Measurements from ENCODE around the gene OR14A16. TPM values are rescaled to one million over a fixed set of nuclear protein-coding genes. Genes with fewer than 3 reads are reported as not detected.

Gene OR14A16, protein sequence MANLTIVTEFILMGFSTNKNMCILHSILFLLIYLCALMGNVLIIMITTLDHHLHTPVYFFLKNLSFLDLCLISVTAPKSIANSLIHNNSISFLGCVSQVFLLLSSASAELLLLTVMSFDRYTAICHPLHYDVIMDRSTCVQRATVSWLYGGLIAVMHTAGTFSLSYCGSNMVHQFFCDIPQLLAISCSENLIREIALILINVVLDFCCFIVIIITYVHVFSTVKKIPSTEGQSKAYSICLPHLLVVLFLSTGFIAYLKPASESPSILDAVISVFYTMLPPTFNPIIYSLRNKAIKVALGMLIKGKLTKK
- total RNA-seq: not detected

DNA sequence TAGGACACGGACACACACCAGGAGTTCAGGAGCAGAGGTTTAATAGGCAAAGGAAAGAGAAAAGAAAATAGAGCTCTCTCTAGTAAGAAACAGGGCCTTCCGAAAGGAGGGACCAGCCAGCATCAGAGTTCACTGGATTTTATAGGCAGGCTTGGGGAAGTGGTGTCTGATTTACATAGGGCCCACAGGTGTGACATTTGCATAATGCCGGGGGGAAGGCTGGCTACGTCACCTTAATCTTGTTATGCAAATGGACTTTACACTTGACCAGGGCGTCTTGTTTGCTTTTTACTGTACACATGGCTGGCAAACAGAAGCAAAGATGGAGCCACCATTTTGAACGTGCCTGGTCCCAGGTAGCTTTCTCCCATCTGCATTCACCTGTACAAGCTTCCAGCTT, at the start of gene OR14A16:
TSS of gene OR14A16 (minus strand) at position 97 of the 400 bp plus-strand sequence. CDS start 8,390 bp downstream, outside the sequence.
- TF ChIP-seq POLR2A (IDR thresholded peaks at IDR 0.05): no peak
- no peak for TF ChIP-seq POLR2AphosphoS5 (IDR thresholded peaks at IDR 0.05)
- TF ChIP-seq, protein P1, sequence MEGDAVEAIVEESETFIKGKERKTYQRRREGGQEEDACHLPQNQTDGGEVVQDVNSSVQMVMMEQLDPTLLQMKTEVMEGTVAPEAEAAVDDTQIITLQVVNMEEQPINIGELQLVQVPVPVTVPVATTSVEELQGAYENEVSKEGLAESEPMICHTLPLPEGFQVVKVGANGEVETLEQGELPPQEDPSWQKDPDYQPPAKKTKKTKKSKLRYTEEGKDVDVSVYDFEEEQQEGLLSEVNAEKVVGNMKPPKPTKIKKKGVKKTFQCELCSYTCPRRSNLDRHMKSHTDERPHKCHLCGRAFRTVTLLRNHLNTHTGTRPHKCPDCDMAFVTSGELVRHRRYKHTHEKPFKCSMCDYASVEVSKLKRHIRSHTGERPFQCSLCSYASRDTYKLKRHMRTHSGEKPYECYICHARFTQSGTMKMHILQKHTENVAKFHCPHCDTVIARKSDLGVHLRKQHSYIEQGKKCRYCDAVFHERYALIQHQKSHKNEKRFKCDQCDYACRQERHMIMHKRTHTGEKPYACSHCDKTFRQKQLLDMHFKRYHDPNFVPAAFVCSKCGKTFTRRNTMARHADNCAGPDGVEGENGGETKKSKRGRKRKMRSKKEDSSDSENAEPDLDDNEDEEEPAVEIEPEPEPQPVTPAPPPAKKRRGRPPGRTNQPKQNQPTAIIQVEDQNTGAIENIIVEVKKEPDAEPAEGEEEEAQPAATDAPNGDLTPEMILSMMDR (IDR thresholded peaks at IDR 0.05): no peak
- H3K36me3 ChIP-seq: no peaks in the 10 kb centered on the region
- H3K27me3 ChIP-seq: no peaks in the 10 kb centered on the region
- H3K9me3 ChIP-seq: no peaks in the 10 kb centered on the region
- intact Hi-C loops (cut with DNase I; ENCODE audit: low total_unique reads): no loop called here
- no peak for DNase-seq (ENCODE audit: low spot score in 2 of 2)
- no peaks in the 10 kb centered on the region for H3K4me1 ChIP-seq
- no peak within 1 kb of the TSS for H3K27ac ChIP-seq
- H3K4me3 ChIP-seq: no peak within 1 kb of the TSS

DNA sequence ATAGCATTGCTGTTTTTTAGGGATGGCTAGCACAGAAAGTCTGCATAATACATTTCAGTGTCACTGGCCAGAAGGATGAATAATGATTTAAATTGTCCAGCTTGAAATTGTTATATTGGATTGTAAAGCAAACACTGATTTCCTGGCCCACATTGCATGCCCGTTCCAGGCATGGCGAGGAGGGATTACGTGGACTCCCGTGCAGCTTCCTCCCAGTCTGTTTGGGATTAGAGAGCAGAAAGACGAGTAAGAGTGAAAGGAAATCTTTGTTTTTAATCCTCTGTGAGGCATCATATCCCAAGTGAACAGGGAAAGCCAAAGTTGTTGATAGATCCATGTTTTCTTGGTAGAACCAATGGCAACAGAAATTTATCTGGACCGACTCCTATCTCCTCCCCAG, 41.5 kb upstream of the OR14A16 start:
- TF ChIP-seq POLR2AphosphoS5 (IDR thresholded peaks at IDR 0.05): no peak
- TF ChIP-seq, protein P1 (IDR thresholded peaks at IDR 0.05): no peak
- no peak for TF ChIP-seq POLR2A (IDR thresholded peaks at IDR 0.05)
- no peak for DNase-seq (ENCODE audit: low spot score in 2 of 2)
- Histone ChIP-seq H3K4me3 (no peak overlapping the region), H3K36me3 (no peaks in the 10 kb centered on the region), H3K4me1 (no peaks in the 10 kb centered on the region), H3K27ac (no peak overlapping the region), H3K9me3 (no peaks in the 10 kb centered on the region), H3K27me3 (no peaks in the 10 kb centered on the region)
- intact Hi-C loops (cut with DNase I; ENCODE audit: low total_unique reads): loop anchor here (5.0 kb wide), 1 partner anchor 463 kb away; no protein-coding TSS in a partner anchor

DNA sequence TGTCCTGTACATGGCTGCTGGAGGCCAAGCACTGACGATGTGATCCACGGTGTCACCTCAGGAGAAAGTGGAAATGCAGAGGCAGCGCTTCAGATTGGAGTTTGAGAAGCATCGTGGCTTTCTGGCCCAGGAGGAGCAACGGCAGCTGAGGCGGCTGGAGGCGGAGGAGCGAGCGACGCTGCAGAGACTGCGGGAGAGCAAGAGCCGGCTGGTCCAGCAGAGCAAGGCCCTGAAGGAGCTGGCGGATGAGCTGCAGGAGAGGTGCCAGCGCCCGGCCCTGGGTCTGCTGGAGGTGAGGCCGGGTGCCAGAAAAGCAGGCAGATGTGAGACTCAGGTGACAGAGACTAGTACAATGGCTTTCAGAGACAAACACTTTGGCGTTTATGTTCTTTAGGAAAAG, 40.7 kb upstream of the OR14A16 start:
- no peaks in the 10 kb centered on the region for H3K9me3 ChIP-seq
- H3K4me3 ChIP-seq: no peak overlapping the region
- no peaks in the 10 kb centered on the region for H3K36me3 ChIP-seq
- TF ChIP-seq, protein P1 (IDR thresholded peaks at IDR 0.05): no peak
- TF ChIP-seq POLR2A (IDR thresholded peaks at IDR 0.05): no peak
- no peak for TF ChIP-seq POLR2AphosphoS5 (IDR thresholded peaks at IDR 0.05)
- no peaks in the 10 kb centered on the region for H3K4me1 ChIP-seq
- H3K27me3 ChIP-seq: no peaks in the 10 kb centered on the region
- no peak for DNase-seq (ENCODE audit: low spot score in 2 of 2)
- intact Hi-C loops (cut with DNase I; ENCODE audit: low total_unique reads): loop anchor here (5.0 kb wide), 1 partner anchor 462 kb away; no protein-coding TSS in a partner anchor
- no peak overlapping the region for H3K27ac ChIP-seq

DNA sequence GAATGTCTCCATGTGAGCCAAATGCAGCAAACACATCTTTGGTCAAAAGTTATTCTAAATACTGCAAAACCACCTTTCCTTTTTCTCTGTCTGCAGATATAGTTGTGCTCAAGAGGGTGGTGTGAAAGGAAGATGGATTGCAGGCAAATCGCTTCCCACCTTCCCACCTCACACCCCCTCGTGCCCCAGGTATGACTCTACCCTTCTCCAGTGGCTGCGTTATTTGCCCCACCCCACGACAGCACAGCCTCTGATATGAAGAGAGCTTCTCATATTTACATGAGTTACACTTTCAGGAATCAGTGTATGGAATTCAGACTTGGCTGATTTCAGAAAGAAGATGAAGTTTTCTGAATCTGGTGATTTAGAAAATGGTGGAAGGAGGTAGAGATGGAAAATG, 38.8 kb upstream of the OR14A16 start:
- Histone ChIP-seq H3K27ac (no peak overlapping the region), H3K4me3 (no peak overlapping the region), H3K9me3 (no peaks in the 10 kb centered on the region), H3K36me3 (no peaks in the 10 kb centered on the region), H3K27me3 (peaks cover 0 to 6% of the 10 kb centered on the region in 2 donors), H3K4me1 (no peaks in the 10 kb centered on the region)
- TF ChIP-seq POLR2A (IDR thresholded peaks at IDR 0.05) (no peak), POLR2AphosphoS5 (IDR thresholded peaks at IDR 0.05) (no peak)
- TF ChIP-seq, protein P1 (IDR thresholded peaks at IDR 0.05): no peak
- intact Hi-C loops (cut with DNase I; ENCODE audit: low total_unique reads): no loop called here
- no peak for DNase-seq (ENCODE audit: low spot score in 2 of 2)

DNA sequence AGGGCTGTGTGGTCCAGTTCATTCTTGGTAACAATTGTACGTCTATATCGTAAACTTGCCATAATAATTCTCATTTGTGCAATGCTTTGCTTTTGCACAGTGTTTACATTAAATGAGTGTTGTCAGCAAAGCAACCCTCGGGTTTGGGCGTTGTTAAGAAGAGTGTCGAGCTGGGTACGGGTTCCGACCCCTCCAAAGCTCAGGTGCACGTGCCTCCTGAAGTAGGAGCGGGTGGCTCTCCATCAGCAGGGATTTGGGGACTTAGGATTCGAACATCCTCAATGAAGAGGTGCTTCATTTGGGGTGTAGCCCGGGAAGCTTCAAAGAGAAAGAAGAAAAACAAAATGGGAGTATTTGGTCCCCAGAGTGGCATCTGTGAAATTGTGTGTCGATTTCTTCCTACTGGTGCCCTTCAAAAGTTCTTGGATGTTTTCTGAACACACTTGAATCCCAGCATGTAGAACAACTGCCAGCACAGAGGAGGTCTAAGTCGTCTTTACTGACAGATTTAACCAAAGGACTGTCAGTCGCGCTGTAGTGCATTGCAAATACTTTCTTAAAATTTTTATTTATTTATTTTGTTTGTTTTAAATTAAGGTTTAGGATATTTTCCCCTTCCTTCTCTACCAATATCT, 34.2 kb upstream of the OR14A16 start:
- Histone ChIP-seq H3K27ac (peak overlapping the region in 1 of 2 donors; percentile 74), H3K9me3 (no peaks in the 10 kb centered on the region), H3K36me3 (no peaks in the 10 kb centered on the region), H3K27me3 (peaks cover 0 to 16% of the 10 kb centered on the region in 2 donors), H3K4me1 (no peaks in the 10 kb centered on the region), H3K4me3 (peak overlapping the region; percentile 36 to 88 (median 52))
- TF ChIP-seq POLR2A (IDR thresholded peaks at IDR 0.05) (no peak), POLR2AphosphoS5 (IDR thresholded peaks at IDR 0.05) (no peak)
- TF ChIP-seq, protein P1 (IDR thresholded peaks at IDR 0.05): no peak
- no peak for DNase-seq (ENCODE audit: low spot score in 2 of 2)
- intact Hi-C loops (cut with DNase I; ENCODE audit: low total_unique reads): no loop called here
